H1 (cell line): Measurements from ENCODE around the gene SORBS1. TPM values are rescaled to one million over a fixed set of nuclear protein-coding genes. Genes with fewer than 3 reads are reported as not detected.

Experiments
- ATF3 ChIP-seq: IDR thresholded peaks from 2 replicates; pipeline ENCODE4 v1.6.1; 2011; ENCODE audit warnings: low read depth, mild to moderate bottlenecking, low read length; ENCODE audit not compliant: insufficient read depth
- CHD2 ChIP-seq: IDR thresholded peaks from 2 replicates; pipeline ENCODE4 v1.6.1; 2012; ENCODE audit warnings: low read length, improper control_type of control experiment
- KDM4A ChIP-seq: IDR thresholded peaks from one replicate; pipeline ENCODE4 v1.7.1; 2012; ENCODE audit warnings: low read depth, mild to moderate bottlenecking, moderate library complexity, low read length, inconsistent platforms; ENCODE audit not compliant: severe bottlenecking
- KDM5A ChIP-seq: fragments of 200-600 bp; IDR thresholded peaks from 2 replicates; pipeline ENCODE4 v1.7.1; 2012; ENCODE audit warnings: mild to moderate bottlenecking, low read length, inconsistent platforms, mixed read lengths
- POLR2AphosphoS5 ChIP-seq: IDR thresholded peaks from 2 replicates; pipeline ENCODE4 v1.6.1; 2011; ENCODE audit warnings: low read depth, low read length
- POU5F1 ChIP-seq: IDR thresholded peaks from 2 replicates; pipeline ENCODE4 v1.6.1; 2011; ENCODE audit warnings: low read depth, mild to moderate bottlenecking, low read length, moderate library complexity
- TCF12 ChIP-seq: IDR thresholded peaks from 2 replicates; pipeline ENCODE4 v1.6.1; 2011; ENCODE audit warnings: low read depth, mild to moderate bottlenecking, low read length
- polyA plus RNA-seq, 7 experiments: library from polyadenylated mRNA; depleted of rRNA in 3 of 7; stranded (reverse) in 5 of 7; unstranded in 2 of 7; fragments of >200 nt in 5 of 7; fragments of 200-250 nt in 2 of 7; gene quantifications; 1 replicate in 5 of 7; 2 replicates in 1 of 7; 4 replicates in 1 of 7; pipeline versions ENCODE4 v1.2.1 to v1.2.3, GENCODE V29; 2011 to 2013; ENCODE audit warnings: missing spikeins in 2 of 7, mixed read lengths in 2 of 7
- total RNA-seq: library from RNA; stranded (reverse); fragmentation: NEBNext Ultra II Directional; extraction: Animal tissue kit (Norgen Biotek cat#: 25700); gene quantifications from 2 replicates; pipeline ENCODE4 v1.2.1, GENCODE V29; 2021
- TF ChIP-seq, protein P1 (sequence below): fragments of 300-600 bp; sonication (generic); IDR thresholded peaks from 2 replicates; pipeline ENCODE4 v1.7.1; 2012; ENCODE audit warnings: low read length, moderate library complexity, mild to moderate bottlenecking, inconsistent platforms; ENCODE audit not compliant: insufficient replicate concordance

Gene SORBS1
- total and polyA plus RNA-seq, 2 of the 8 experiments (the other 6 are each of a cell fraction or from before 2014, with no cell fraction given) = 16.0 to 35.0 TPM

- no peak for TF ChIP-seq KDM5A
- no peak for TF ChIP-seq ATF3
- no peak for TF ChIP-seq CHD2
- TF ChIP-seq POU5F1 = no peak
- TF ChIP-seq, protein P1, sequence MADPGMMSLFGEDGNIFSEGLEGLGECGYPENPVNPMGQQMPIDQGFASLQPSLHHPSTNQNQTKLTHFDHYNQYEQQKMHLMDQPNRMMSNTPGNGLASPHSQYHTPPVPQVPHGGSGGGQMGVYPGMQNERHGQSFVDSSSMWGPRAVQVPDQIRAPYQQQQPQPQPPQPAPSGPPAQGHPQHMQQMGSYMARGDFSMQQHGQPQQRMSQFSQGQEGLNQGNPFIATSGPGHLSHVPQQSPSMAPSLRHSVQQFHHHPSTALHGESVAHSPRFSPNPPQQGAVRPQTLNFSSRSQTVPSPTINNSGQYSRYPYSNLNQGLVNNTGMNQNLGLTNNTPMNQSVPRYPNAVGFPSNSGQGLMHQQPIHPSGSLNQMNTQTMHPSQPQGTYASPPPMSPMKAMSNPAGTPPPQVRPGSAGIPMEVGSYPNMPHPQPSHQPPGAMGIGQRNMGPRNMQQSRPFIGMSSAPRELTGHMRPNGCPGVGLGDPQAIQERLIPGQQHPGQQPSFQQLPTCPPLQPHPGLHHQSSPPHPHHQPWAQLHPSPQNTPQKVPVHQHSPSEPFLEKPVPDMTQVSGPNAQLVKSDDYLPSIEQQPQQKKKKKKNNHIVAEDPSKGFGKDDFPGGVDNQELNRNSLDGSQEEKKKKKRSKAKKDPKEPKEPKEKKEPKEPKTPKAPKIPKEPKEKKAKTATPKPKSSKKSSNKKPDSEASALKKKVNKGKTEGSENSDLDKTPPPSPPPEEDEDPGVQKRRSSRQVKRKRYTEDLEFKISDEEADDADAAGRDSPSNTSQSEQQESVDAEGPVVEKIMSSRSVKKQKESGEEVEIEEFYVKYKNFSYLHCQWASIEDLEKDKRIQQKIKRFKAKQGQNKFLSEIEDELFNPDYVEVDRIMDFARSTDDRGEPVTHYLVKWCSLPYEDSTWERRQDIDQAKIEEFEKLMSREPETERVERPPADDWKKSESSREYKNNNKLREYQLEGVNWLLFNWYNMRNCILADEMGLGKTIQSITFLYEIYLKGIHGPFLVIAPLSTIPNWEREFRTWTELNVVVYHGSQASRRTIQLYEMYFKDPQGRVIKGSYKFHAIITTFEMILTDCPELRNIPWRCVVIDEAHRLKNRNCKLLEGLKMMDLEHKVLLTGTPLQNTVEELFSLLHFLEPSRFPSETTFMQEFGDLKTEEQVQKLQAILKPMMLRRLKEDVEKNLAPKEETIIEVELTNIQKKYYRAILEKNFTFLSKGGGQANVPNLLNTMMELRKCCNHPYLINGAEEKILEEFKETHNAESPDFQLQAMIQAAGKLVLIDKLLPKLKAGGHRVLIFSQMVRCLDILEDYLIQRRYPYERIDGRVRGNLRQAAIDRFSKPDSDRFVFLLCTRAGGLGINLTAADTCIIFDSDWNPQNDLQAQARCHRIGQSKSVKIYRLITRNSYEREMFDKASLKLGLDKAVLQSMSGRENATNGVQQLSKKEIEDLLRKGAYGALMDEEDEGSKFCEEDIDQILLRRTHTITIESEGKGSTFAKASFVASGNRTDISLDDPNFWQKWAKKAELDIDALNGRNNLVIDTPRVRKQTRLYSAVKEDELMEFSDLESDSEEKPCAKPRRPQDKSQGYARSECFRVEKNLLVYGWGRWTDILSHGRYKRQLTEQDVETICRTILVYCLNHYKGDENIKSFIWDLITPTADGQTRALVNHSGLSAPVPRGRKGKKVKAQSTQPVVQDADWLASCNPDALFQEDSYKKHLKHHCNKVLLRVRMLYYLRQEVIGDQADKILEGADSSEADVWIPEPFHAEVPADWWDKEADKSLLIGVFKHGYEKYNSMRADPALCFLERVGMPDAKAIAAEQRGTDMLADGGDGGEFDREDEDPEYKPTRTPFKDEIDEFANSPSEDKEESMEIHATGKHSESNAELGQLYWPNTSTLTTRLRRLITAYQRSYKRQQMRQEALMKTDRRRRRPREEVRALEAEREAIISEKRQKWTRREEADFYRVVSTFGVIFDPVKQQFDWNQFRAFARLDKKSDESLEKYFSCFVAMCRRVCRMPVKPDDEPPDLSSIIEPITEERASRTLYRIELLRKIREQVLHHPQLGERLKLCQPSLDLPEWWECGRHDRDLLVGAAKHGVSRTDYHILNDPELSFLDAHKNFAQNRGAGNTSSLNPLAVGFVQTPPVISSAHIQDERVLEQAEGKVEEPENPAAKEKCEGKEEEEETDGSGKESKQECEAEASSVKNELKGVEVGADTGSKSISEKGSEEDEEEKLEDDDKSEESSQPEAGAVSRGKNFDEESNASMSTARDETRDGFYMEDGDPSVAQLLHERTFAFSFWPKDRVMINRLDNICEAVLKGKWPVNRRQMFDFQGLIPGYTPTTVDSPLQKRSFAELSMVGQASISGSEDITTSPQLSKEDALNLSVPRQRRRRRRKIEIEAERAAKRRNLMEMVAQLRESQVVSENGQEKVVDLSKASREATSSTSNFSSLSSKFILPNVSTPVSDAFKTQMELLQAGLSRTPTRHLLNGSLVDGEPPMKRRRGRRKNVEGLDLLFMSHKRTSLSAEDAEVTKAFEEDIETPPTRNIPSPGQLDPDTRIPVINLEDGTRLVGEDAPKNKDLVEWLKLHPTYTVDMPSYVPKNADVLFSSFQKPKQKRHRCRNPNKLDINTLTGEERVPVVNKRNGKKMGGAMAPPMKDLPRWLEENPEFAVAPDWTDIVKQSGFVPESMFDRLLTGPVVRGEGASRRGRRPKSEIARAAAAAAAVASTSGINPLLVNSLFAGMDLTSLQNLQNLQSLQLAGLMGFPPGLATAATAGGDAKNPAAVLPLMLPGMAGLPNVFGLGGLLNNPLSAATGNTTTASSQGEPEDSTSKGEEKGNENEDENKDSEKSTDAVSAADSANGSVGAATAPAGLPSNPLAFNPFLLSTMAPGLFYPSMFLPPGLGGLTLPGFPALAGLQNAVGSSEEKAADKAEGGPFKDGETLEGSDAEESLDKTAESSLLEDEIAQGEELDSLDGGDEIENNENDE = no peak
- TF ChIP-seq TCF12 = no peak
- TF ChIP-seq POLR2AphosphoS5 = no peak
- no peak for TF ChIP-seq KDM4A
Measured at GRCh38 chr10:95413588-95413987, 147.6 kb downstream of the SORBS1 start (continued).
